ENCODE results near the gene PSMD5.

PSMD5 gene

DNA sequence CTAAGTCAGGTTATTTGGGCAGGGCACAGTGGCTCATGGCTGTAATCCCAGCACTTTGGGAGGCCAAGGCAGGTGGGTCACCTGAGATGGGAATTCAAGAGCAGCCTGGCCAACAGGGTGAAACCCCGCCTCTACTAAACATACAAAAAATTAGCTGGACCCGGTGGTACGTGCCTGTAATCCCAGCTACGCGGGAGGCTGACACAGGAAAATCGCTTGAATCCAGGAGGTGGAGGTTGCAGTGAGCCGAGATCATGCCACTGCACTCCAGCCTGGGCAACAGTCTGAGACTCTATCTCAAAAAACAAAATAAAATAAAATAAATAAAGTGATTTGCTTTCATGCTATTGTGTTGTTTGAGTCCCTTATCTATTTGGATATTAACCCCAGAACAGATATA, 41.3 kb downstream of the PSMD5 start:
- no peak for DNase-seq

DNA sequence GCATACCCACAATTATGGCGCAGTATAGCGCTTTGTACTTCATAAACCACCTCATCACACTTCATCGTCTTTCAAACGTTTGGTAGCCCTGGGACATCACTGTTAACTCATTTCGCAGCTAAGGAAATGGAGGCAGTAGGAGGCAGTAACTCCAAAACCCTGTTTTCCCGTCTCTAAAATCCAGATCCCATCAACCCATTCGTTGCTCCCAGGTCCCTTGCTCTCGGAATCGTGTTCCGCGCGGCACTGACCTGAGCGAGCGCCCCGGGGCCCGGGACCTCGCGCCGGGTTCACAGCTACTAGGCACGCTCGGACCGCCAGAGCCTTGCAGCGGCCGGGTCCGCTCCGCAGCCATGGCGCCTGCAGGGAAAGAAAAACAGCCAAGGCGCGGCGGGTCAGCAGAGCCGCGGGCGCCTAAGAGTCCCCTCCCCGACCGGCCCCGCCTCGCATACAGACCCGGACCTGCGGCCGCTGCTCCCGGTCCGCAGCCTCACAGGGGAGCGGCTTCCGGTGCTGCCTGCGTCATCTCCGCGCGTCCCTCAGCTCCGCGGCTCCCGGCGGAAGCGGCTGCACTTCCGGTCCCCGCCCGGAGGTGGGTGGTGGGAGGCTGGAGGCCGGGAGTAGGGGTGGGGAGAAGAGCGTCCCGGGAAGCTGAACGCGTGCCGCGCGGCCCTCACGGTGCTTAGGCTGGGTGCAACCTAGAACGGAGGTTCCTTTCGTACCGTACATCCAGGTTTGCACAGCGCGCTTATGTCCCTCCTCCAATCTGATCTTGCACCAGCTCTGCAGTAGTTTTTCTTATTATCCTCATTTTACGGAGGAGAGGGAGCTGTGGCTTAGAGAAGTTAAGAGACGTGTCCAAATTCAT, 49.6 kb downstream of the PSMD5 start, which contains the start of gene FBXW2:
TSS of gene FBXW2 (minus strand) at position 519 of the 868 bp plus-strand sequence. CDS start 5,158 bp downstream, outside the sequence.
- peak; percentile 64 for DNase-seq

DNA sequence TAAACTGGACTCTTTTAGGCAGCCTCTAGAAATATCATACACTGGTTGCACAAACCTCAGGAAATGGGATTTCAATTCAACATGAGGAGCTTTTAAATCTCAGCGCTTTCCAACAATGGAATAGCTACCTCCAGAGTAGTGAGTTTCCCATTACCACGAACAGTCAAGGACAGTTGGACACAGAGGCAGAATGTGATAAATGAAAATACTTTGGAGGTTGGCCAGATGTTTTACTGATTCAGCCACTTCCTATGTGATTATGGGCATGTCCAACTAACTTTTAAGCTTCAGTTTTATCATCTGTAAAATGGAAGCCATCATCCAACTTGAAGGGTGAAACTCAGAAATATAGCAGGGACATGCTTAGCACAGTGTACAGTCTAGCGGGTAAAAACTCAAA, 51.6 kb downstream of the PSMD5 start:
- DNase-seq, result no peak

- no peak for DNase-seq
Measured at GRCh38 chr9:120787933-120788332, 54.8 kb downstream of the PSMD5 start.

DNA sequence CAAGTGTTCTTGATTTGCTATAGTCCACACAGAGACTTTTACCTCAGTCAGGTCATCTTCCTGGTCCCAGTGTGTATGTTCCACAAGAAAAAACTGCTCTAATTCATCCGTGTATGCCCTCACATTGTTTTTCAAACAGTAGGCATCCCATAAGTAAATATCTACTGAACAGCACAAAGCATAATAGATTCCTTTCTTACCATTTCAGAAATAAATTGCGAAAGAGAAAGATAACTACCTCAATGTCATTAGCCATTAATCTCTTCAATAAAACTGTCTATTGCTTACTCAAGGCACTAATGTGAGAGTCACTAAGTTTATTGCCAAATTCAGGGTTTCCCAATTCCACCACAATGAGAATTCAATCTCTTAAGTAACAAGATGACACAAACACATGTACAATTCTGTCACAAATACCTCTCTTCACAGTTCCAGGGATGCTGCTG, 59.1 kb downstream of the PSMD5 start:
- DNase-seq, result peak; percentile 71

- no peak for DNase-seq
Measured at GRCh38 chr9:120781236-120781635, 61.5 kb downstream of the PSMD5 start.

DNA sequence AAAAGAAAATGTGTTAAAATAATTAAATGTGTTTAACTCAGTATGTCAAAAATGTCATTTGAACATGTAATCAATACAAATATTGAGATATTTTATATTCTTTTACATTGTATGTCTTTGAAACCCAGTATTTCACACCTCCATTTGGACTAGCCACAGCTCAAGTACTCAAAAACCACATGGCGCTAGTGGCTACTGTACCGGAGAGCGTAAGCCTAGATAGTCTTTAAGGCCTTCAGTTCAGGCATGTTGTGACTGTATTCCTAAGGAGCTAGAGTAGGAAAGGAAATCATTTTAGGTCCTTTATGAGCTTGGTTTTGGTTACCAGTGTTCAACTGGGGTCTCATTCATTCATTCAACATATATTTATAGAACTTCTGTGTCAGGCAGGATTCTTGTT, 62.4 kb downstream of the PSMD5 start:
- DNase-seq, result no peak

DNA sequence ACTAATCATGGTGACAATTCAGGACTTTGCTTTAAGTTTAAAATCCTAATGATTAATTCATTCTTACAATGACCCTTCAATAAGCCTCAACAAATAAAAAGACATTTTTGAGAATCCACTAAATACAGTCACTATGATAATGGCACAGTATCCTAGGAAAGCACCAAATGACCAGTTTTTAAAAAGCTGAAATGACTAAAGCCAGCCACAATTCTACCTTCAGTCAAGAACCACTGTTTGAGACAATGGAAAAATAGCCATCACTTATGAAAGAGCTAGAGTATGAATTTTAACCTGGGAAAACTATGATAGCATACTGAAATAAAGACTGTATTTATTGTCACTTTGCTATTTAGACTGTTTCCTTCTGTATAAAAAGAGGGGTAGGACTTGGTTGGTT, 63.5 kb downstream of the PSMD5 start:
- no peak for DNase-seq

GRCh38 chr9:120778758-120779157, 64.0 kb downstream of the PSMD5 start:
- DNase-seq, result no peak

DNA sequence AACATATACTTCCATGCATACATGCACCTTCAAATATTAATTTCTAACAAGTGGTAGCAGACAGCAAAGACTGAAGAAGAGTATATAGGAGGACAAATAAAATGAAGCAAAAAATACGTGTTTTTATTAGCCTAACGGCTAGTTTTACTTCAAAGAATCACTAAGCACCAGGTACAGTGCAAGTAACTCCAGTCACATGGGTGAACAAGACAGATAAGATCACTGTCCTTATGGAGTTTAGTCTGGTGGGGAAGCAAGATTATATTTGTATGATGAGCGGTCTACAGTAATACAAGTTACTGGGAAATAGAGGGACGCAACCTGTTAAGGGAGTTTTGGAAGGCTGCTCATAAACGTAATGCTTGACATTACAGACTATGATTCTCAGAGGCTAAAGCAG, 65.5 kb downstream of the PSMD5 start:
- DNase-seq, result no peak

DNA sequence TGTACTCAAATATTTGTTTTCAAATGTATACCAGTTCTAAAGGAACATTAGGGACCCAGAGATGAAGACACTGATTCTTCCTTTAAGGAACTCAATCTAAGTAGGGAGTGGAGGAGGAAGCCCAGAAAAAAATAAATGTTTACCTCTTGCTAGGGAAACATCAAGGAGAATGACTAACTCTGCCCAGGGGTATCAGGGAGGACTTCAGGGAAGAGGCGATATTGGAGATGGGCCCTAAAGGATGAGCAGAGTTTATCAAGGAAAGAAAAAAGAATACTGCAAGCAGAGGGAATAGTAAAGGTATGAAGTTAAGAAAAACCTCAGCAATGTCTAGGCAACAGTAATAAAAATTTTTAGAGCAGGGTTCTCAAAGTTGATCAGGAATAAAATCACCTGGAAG, 65.9 kb downstream of the PSMD5 start:
- no peak for DNase-seq

- DNase-seq, result no peak
Measured at GRCh38 chr9:120775859-120776258, 66.9 kb downstream of the PSMD5 start.

DNA sequence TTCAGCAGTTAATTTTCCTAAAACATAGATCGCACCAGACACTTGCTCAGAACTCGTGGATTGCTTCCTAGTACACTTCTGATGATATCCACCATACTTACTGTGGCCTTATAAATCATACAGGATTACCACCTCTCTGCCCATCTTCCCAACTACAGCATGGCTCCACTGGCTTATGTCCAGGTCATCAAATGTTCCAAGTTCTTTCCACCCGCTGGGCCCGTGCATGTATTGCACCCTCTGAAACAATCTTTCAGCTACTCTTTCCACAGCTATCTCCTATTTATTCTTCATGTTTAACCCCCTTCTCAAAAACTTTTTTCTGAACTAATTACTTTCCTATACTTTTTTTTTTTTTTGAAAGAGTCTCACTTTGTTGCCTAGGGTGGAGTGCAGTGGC, 68.0 kb downstream of the PSMD5 start:
- no peak for DNase-seq

DNA sequence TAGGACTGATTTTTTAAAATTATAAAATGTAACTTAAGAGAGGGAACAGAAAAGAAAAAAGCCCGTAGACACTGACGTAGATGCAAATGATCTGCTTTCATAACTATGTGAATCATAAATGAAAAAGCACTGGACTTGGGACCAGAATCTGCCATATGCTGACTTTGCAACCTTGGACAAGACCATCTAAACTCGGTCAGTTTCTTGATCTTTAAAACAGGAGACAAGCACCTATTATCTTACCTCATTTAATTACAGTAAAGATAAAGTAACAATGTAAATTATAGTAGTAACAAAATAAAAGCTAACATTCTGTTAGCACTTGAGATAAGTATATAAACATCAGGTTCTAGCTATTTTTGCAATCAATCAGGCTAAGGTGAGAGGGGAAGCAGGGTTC, 69.5 kb downstream of the PSMD5 start:
- DNase-seq, result no peak

GRCh38 chr9:120770931-120771330, 71.8 kb downstream of the PSMD5 start:
- DNase-seq, result no peak

GRCh38 chr9:120768886-120769285, 73.8 kb downstream of the PSMD5 start:
- DNase-seq, result no peak

DNA sequence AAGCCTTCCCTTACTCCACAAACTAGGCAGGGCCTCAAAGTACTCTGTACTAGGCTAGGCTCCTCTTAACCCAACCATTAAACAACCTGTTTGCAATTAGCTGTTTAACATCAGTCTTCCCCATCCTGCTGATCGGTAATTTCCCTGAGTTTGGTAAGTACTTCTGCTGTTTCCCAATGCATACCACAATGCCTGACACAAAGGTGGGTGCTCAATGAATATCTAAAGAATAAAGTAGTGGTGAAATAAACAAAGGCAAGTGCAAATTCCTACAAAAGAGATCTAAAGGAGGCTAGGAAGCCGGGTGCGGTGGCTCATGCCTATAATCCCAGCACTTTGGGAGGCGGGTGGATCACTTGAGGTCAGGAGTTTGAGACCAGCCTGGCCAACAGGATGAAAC, 74.5 kb downstream of the PSMD5 start:
- DNase-seq, result no peak

- no peak for DNase-seq
Measured at GRCh38 chr9:120767451-120767850, 75.3 kb downstream of the PSMD5 start.
